GM19397 (cell line): ENCODE results near the gene GZMB.
"Not testable (repeated sequence)": the region's sequence is repeated elsewhere in the genome, so short reads cannot be mapped to it uniquely, and the experiment has no call there.

Experiments used
- ATAC-seq: cut with Tn5 transposase; IDR thresholded peaks from one replicate; pipeline ENCODE4 v1.9.1; 2021; ENCODE audit warnings: mild to moderate bottlenecking, moderate library complexity; ENCODE audit not compliant: unreplicated experiment

Gene GZMB

GRCh38 chr14:24631749-24632335 is 2.1 kb downstream of the GZMB start:
- ATAC-seq: no peak

- ATAC-seq: no peak
Measured at GRCh38 chr14:24630872-24631477, 3.0 kb downstream of the GZMB start.

- no peak for ATAC-seq
Measured at GRCh38 chr14:24630087-24630871, 3.7 kb downstream of the GZMB start.

GRCh38 chr14:24629521-24629920 is 4.5 kb downstream of the GZMB start:
- no peak for ATAC-seq

GRCh38 chr14:24613747-24614146 is 20.2 kb downstream of the GZMB start:
- no peak for ATAC-seq

GRCh38 chr14:24613241-24613640 is 20.7 kb downstream of the GZMB start:
- ATAC-seq: no peak

- no peak for ATAC-seq
Measured at GRCh38 chr14:24612196-24612595, 21.8 kb downstream of the GZMB start.

GRCh38 chr14:24609655-24610344 is 24.2 kb downstream of the GZMB start, which contains the start of gene GZMH:
Gene GZMH (minus strand): TSS chr14:24609685. CDS start chr14:24609613, 72 bp downstream.
- no peak for ATAC-seq

GRCh38 chr14:24607635-24608514 is 26.1 kb downstream of the GZMB start:
- ATAC-seq: no peak

GRCh38 chr14:24607081-24607480 is 26.9 kb downstream of the GZMB start:
- ATAC-seq: peak; percentile 36

GRCh38 chr14:24606297-24606696 is 27.7 kb downstream of the GZMB start:
- no peak for ATAC-seq

GRCh38 chr14:24605435-24606190 is 28.4 kb downstream of the GZMB start:
- peak; percentile 78 for ATAC-seq

GRCh38 chr14:24597403-24597802 is 36.6 kb downstream of the GZMB start:
- no peak for ATAC-seq

- ATAC-seq: no peak
Measured at GRCh38 chr14:24595073-24595808, 38.7 kb downstream of the GZMB start.

- ATAC-seq: not testable (repeated sequence)
Measured at GRCh38 chr14:24591004-24591403, 43.0 kb downstream of the GZMB start.

GRCh38 chr14:24584402-24584801 is 49.6 kb downstream of the GZMB start:
- not testable (repeated sequence) for ATAC-seq
